CD14-positive monocyte (primary cell): ENCODE results near the gene AKAP12. TPM values are rescaled to one million over a fixed set of nuclear protein-coding genes. Genes with fewer than 3 reads are reported as not detected.

Experiments
- DNase-seq, 3 donors: peaks; one replicate each; pipeline ENCODE4 v3.0.0-alpha.2; 2011 to 2022
- H2AFZ ChIP-seq: 2 replicates; pipeline ENCODE4 v1.6.0; 2012; ENCODE audit warnings: mild to moderate bottlenecking, low read depth, low read length, inconsistent platforms; ENCODE audit not compliant: insufficient read depth, poor library complexity, severe bottlenecking
- H3K27ac ChIP-seq, 2 donors: 1 replicate in 1 of 2; 2 replicates in 1 of 2; pipeline ENCODE4 v1.5.1; 2012 to 2013; ENCODE audit warnings: low read length in 2 of 2, control low read depth in 1 of 2, inconsistent platforms in 1 of 2, low read depth in 1 of 2, mild to moderate bottlenecking in 1 of 2
- H3K27me3 ChIP-seq, 2 donors: one replicate each; pipeline versions ENCODE4 v1.6.0 to v1.6.1; 2011 to 2013; ENCODE audit warnings: low read length in 2 of 2; ENCODE audit not compliant: control insufficient read depth in 2 of 2, insufficient read depth in 2 of 2
- H3K36me3 ChIP-seq, 2 donors: replicated peaks in 1 of 2; 1 replicate in 1 of 2; 2 replicates in 1 of 2; pipeline versions ENCODE4 v1.5.1 to v1.6.1; 2012 to 2013; ENCODE audit warnings: low read length in 2 of 2, control low read depth in 1 of 2, inconsistent platforms in 1 of 2, mild to moderate bottlenecking in 1 of 2; ENCODE audit not compliant: insufficient read depth in 2 of 2, control insufficient read depth in 1 of 2
- H3K4me1 ChIP-seq, 2 donors: 1 replicate in 1 of 2; 2 replicates in 1 of 2; pipeline versions ENCODE4 v1.5.1 to v1.6.1; 2012 to 2013; ENCODE audit warnings: low read length in 2 of 2, control low read depth in 1 of 2, inconsistent platforms in 1 of 2, mild to moderate bottlenecking in 1 of 2, moderate library complexity in 1 of 2; ENCODE audit not compliant: insufficient read depth in 2 of 2, control insufficient read depth in 1 of 2
- H3K4me2 ChIP-seq: replicated peaks from 2 replicates; pipeline ENCODE3; 2012; ENCODE audit warnings: low read length, moderate library complexity, mild to moderate bottlenecking; ENCODE audit not compliant: poor library complexity, severe bottlenecking; ENCODE audit errors: extremely low read depth
- H3K4me3 ChIP-seq, 3 experiments: fragments of 200-600 bp in 1 of 3; sonication (generic) in 1 of 3; replicated peaks in 1 of 3; 1 replicate in 2 of 3; 2 replicates in 1 of 3; pipeline ENCODE4 v1.5.1; 2011 to 2013; ENCODE audit warnings: low read length in 3 of 3, mild to moderate bottlenecking in 3 of 3, control low read depth in 2 of 3, low read depth in 2 of 3, inconsistent platforms in 1 of 3, moderate library complexity in 1 of 3
- H3K79me2 ChIP-seq: 2 replicates; pipeline ENCODE4 v1.6.0; 2012; ENCODE audit warnings: mild to moderate bottlenecking, control low read depth, inconsistent platforms, low read length, moderate library complexity; ENCODE audit not compliant: insufficient read depth
- H3K9ac ChIP-seq: 2 replicates; pipeline ENCODE4 v1.6.0; 2017; ENCODE audit warnings: low read length, mild to moderate bottlenecking; ENCODE audit not compliant: insufficient read depth, poor library complexity, severe bottlenecking
- H3K9me3 ChIP-seq, 2 donors: replicated peaks in 1 of 2; 1 replicate in 1 of 2; 2 replicates in 1 of 2; pipeline versions ENCODE4 v1.5.1 to v1.6.1; 2012 to 2013; ENCODE audit warnings: low read length in 2 of 2, control low read depth in 1 of 2; ENCODE audit not compliant: control insufficient read depth in 1 of 2, insufficient read depth in 1 of 2
- H4K20me1 ChIP-seq: 2 replicates; pipeline ENCODE4 v1.6.0; 2012; ENCODE audit warnings: mild to moderate bottlenecking, low read length, control low read depth, moderate library complexity; ENCODE audit not compliant: insufficient read depth
- H3K27ac Mint-ChIP-seq, 7 donors: one replicate each; pipeline ENCODE4 v1.8.0; 2020; ENCODE audit warnings: mild to moderate bottlenecking in 7 of 7, mixed read lengths in 7 of 7, moderate library complexity in 6 of 7, inconsistent platforms in 2 of 7
- H3K27me3 Mint-ChIP-seq, 3 donors: one replicate each; pipeline ENCODE4 v1.8.0; 2021 to 2022; ENCODE audit warnings: low read depth in 3 of 3, mild to moderate bottlenecking in 3 of 3, mixed read lengths in 3 of 3, moderate library complexity in 3 of 3, inconsistent platforms in 1 of 3
- H3K36me3 Mint-ChIP-seq, 2 donors: one replicate each; pipeline ENCODE4 v1.8.0; 2020; ENCODE audit warnings: mixed read lengths in 2 of 2, inconsistent platforms in 1 of 2, mild to moderate bottlenecking in 1 of 2
- H3K4me1 Mint-ChIP-seq: one replicate; pipeline ENCODE4 v1.8.0; 2020; ENCODE audit warnings: mild to moderate bottlenecking, mixed read lengths
- H3K4me3 Mint-ChIP-seq, 2 donors: one replicate each; pipeline ENCODE4 v1.8.0; 2020; ENCODE audit warnings: mild to moderate bottlenecking in 2 of 2, mixed read lengths in 2 of 2, moderate library complexity in 1 of 2
- H3K9me3 Mint-ChIP-seq, 7 donors: one replicate each; pipeline ENCODE4 v1.8.0; 2020 to 2022; ENCODE audit warnings: mixed read lengths in 7 of 7, mild to moderate bottlenecking in 6 of 7, moderate library complexity in 6 of 7, inconsistent platforms in 2 of 7
- WGBS: methylation state at CpG from one replicate; pipeline ENCODE4 v1.1.5; 2013; ENCODE audit warnings: missing lambda C conversion rate; ENCODE audit not compliant: insufficient coverage; 5-methylcytosine and 5-hydroxymethylcytosine counted together
- intact Hi-C, 2 donors: fragments of 100-400 bp; cut with micrococcal nuclease; formaldehyde crosslinking; loops; one replicate each; pipeline versions ENCODE4 v1.15.0 to v1.15.1; 2023
- polyA plus RNA-seq, 3 donors: library from polyadenylated mRNA; depleted of rRNA in 1 of 3; unstranded in 2 of 3; stranded (reverse) in 1 of 3; fragments of 300-500 nt in 2 of 3; fragments of >200 nt in 1 of 3; fragmentation: Illumina TruSeq in 2 of 3; gene quantifications; 1 replicate in 2 of 3; 2 replicates in 1 of 3; pipeline ENCODE4 v1.2.3, GENCODE V29; 2012 to 2021
- TF ChIP-seq, protein P1 (sequence below): fragments of 200-600 bp; IDR thresholded peaks from one replicate; pipeline ENCODE4 v1.8.0; 2022; ENCODE audit warnings: antibody characterized with exemption, mild to moderate bottlenecking

Gene AKAP12
- polyA plus RNA-seq, 3 donors = 0.01 TPM; not detected in 2

DNA sequence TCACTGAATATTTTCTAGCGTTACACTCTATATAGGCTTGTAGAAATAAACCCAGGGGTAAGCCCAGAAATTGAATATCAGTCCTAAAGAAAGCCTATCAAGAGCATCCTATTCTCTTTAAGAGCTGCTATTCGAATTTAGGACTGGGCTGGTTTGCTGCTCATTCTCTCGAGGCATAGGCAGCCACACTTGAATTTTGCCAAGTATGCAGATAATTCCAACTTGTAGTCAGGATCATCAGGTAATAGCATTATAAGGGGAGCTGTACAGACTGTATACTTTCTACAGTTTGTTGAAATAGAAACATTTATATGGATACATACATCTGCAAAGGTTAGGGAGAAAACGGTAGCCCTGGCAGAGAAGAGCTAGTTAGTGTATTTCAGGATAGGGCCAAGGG is 153.6 kb downstream of the AKAP12 start:
- Histone ChIP-seq H3K4me1 (peaks cover 30 to 35% of the 10 kb centered on the region in 2 donors), H3K27me3 (no peaks in the 10 kb centered on the region), H3K79me2 (peaks cover 81% of the 10 kb centered on the region), H3K4me3 (peak overlapping the region in 1 of 3 experiments; percentile 82), H3K9ac (no peak overlapping the region), H3K36me3 (peaks cover 1 to 17% of the 10 kb centered on the region in 2 donors), H4K20me1 (peaks cover 68% of the 10 kb centered on the region), H2AFZ (no peak overlapping the region), H3K9me3 (no peaks in the 10 kb centered on the region), H3K27ac (peak overlapping the region in 1 of 2 donors; percentile 76), H3K4me2 (no peak overlapping the region)
- TF ChIP-seq, protein P1, sequence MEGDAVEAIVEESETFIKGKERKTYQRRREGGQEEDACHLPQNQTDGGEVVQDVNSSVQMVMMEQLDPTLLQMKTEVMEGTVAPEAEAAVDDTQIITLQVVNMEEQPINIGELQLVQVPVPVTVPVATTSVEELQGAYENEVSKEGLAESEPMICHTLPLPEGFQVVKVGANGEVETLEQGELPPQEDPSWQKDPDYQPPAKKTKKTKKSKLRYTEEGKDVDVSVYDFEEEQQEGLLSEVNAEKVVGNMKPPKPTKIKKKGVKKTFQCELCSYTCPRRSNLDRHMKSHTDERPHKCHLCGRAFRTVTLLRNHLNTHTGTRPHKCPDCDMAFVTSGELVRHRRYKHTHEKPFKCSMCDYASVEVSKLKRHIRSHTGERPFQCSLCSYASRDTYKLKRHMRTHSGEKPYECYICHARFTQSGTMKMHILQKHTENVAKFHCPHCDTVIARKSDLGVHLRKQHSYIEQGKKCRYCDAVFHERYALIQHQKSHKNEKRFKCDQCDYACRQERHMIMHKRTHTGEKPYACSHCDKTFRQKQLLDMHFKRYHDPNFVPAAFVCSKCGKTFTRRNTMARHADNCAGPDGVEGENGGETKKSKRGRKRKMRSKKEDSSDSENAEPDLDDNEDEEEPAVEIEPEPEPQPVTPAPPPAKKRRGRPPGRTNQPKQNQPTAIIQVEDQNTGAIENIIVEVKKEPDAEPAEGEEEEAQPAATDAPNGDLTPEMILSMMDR = no peak
- H3K4me1 Mint-ChIP-seq = peaks cover 47% of the 10 kb centered on the region
- peak overlapping the region in 4 of 7 donors; percentile 5 to 55 (median 24) for H3K27ac Mint-ChIP-seq
- no peaks in the 10 kb centered on the region for H3K9me3 Mint-ChIP-seq
- no CpG with 5 or more reads among the region's 4 CpGs for WGBS
- no peak overlapping the region for H3K4me3 Mint-ChIP-seq
- H3K27me3 Mint-ChIP-seq = no peaks in the 10 kb centered on the region
- peaks cover 10 to 20% of the 10 kb centered on the region in 2 donors for H3K36me3 Mint-ChIP-seq
- DNase-seq = no peak
- intact Hi-C loops = loop anchor here (5.0 to 10.0 kb wide), 3 partner anchors 59 to 1581 kb away; partner anchors contain the start of gene RMND1 (in 1 of the 2)

DNA sequence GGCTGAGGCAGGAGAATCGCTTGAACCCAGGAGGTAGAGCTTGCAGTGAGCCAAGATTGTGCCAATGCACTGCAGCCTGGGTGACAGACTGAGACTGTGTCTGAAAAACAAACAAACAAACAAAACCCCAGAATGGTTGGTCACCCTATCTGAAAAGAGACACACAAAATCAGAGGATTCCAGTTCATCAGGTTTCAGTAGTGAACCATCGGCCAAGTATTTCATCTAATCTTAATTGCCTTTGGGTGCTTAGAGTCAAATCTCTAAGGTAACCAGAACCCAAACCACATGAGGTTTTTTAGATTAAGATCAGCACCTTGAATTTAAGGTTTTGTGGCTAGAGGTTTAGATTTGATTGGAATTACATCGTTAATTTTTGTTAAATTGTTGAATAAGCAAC is 159.9 kb downstream of the AKAP12 start:
- Mint-ChIP-seq H3K36me3 (peaks cover 31 to 40% of the 10 kb centered on the region in 2 donors), H3K27me3 (peaks cover 0 to 3% (median 0%) of the 10 kb centered on the region in 3 donors), H3K9me3 (peaks cover 0 to 4% (median 0%) of the 10 kb centered on the region in 7 donors), H3K4me3 (no peak overlapping the region), H3K4me1 (peaks cover 31% of the 10 kb centered on the region), H3K27ac (peak overlapping the region in 4 of 7 donors; percentile 2 to 80 (median 42))
- no peaks in the 10 kb centered on the region for H3K9me3 ChIP-seq
- WGBS = 50% methylated on average over 2 of the region's 3 CpGs
- H3K27me3 ChIP-seq = no peaks in the 10 kb centered on the region
- peak overlapping the region in 1 of 2 donors; percentile 57 for H3K27ac ChIP-seq
- DNase-seq = no peak
- no peak overlapping the region for H3K4me2 ChIP-seq
- no peak overlapping the region for H3K9ac ChIP-seq
- H3K4me1 ChIP-seq = peaks cover 5 to 8% of the 10 kb centered on the region in 2 donors
- H4K20me1 ChIP-seq = peaks cover 100% of the 10 kb centered on the region
- no peak overlapping the region for H3K4me3 ChIP-seq
- H3K36me3 ChIP-seq = peaks cover 27 to 61% of the 10 kb centered on the region in 2 donors
- H2AFZ ChIP-seq = no peak overlapping the region
- peaks cover 98% of the 10 kb centered on the region for H3K79me2 ChIP-seq
- TF ChIP-seq, protein P1 = no peak
- intact Hi-C loops = loop anchor here (10.0 kb wide), 2 partner anchors 365 to 1575 kb away; no protein-coding TSS in a partner anchor
